BJ (cell line): ENCODE measurements around the gene ZFP62. TPM values are rescaled to one million over a fixed set of nuclear protein-coding genes. Genes with fewer than 3 reads are reported as not detected.

Source experiments
- CTCF ChIA-PET: fragments of 350-600 bp; formaldehyde crosslinking; extraction: SDS; loops from one replicate; lab custom pipeline; 2021; ENCODE audit warnings: antibody characterized with exemption, inconsistent platforms; lab: Yijun Ruan, JAX
- POLR2A ChIA-PET: fragments of 300-600 bp; sonication (Branson Sonifier 250); formaldehyde crosslinking; extraction: SDS; loops from one replicate; lab custom pipeline; 2021; ENCODE audit warnings: antibody characterized with exemption; lab: Charles Lee
- DNase-seq: peaks from one replicate; pipeline ENCODE4 v3.0.0-alpha.2; 2011; ENCODE audit warnings: low read depth
- H3K27me3 ChIP-seq: 2 replicates; pipeline ENCODE4 v1.6.0; 2011; ENCODE audit warnings: low read length; ENCODE audit not compliant: control insufficient read depth, insufficient read depth
- H3K36me3 ChIP-seq: 2 replicates; pipeline ENCODE4 v1.5.1; 2011; ENCODE audit warnings: low read length; ENCODE audit not compliant: control insufficient read depth, insufficient read depth
- H3K4me3 ChIP-seq: 2 replicates; pipeline ENCODE4 v1.5.1; 2011; ENCODE audit warnings: low read depth, mild to moderate bottlenecking, control low read depth, low read length
- polyA plus RNA-seq: library from polyadenylated mRNA; depleted of rRNA; stranded (reverse); fragments of >200 nt; gene quantifications from 2 replicates; pipeline ENCODE4 v1.2.3, GENCODE V29; 2011
- TF ChIP-seq, protein P1 (sequence below): IDR thresholded peaks from 2 replicates; pipeline ENCODE4 v1.5.1; 2011; ENCODE audit warnings: low read depth, mild to moderate bottlenecking, control low read depth, inconsistent platforms, low read length, moderate library complexity; ENCODE audit not compliant: insufficient read depth

The ZFP62 gene
- polyA plus RNA-seq, 1 experiment: 5.4 TPM

GRCh38 chr5:180813420-180813819 is 47.7 kb downstream of the ZFP62 start:
- no peaks in the 10 kb centered on the region for H3K27me3 ChIP-seq
- POLR2A ChIA-PET: no interaction called here
- no peaks in the 10 kb centered on the region for H3K36me3 ChIP-seq
- TF ChIP-seq, protein P1, sequence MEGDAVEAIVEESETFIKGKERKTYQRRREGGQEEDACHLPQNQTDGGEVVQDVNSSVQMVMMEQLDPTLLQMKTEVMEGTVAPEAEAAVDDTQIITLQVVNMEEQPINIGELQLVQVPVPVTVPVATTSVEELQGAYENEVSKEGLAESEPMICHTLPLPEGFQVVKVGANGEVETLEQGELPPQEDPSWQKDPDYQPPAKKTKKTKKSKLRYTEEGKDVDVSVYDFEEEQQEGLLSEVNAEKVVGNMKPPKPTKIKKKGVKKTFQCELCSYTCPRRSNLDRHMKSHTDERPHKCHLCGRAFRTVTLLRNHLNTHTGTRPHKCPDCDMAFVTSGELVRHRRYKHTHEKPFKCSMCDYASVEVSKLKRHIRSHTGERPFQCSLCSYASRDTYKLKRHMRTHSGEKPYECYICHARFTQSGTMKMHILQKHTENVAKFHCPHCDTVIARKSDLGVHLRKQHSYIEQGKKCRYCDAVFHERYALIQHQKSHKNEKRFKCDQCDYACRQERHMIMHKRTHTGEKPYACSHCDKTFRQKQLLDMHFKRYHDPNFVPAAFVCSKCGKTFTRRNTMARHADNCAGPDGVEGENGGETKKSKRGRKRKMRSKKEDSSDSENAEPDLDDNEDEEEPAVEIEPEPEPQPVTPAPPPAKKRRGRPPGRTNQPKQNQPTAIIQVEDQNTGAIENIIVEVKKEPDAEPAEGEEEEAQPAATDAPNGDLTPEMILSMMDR: no peak
- no peak overlapping the region for H3K4me3 ChIP-seq
- DNase-seq: no peak
- CTCF ChIA-PET: interaction anchor here (2.3 kb wide), 1 partner anchor 11 kb away, joined by 5 read pairs; no protein-coding TSS in a partner anchor

DNA sequence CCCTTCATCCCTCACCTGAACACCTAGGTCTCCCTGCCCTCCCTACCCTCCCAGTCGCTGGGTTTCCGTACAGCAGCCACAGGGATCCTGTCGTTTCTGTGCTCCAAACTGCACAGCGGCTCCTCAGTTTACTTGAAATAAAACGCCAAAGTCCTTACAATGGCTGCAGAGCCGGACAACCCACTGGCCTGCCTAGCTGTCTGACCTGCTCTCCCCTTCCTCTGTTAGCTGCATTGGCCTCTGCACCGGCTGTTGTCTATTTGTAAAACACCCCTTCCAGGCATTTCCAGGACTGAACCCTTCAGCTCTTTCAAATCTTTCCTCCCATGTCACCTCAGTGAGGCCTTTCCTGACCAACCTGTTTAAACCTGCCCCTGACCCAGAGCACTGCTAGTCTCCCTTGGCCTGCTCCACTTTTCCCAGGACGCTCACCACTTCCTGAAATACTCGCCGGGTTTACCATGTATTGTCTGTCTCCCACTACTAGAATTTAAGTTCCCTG is 49.4 kb downstream of the ZFP62 start:
- H3K4me3 ChIP-seq: no peak overlapping the region
- no peaks in the 10 kb centered on the region for H3K27me3 ChIP-seq
- no peaks in the 10 kb centered on the region for H3K36me3 ChIP-seq
- ChIA-PET POLR2A (no interaction called here), CTCF (no interaction called here)
- TF ChIP-seq, protein P1: no peak
- no peak for DNase-seq

- TF ChIP-seq, protein P1: no peak
- Histone ChIP-seq H3K36me3 (no peaks in the 10 kb centered on the region), H3K27me3 (no peaks in the 10 kb centered on the region), H3K4me3 (peak overlapping the region; percentile 69)
- ChIA-PET CTCF (interaction anchor here (3.2 kb wide), 1 partner anchor 26 kb away, joined by 15 read pairs; no protein-coding TSS in a partner anchor), POLR2A (interaction anchor here (0.6 to 0.7 kb wide), 4 partner anchors 13 to 358 kb away, joined by 6 to 12 read pairs (median 8); no protein-coding TSS in a partner anchor)
- no peak for DNase-seq
Observed at GRCh38 chr5:180810959-180811622, 50.0 kb downstream of the ZFP62 start.

- Histone ChIP-seq H3K4me3 (peak overlapping the region; percentile 69), H3K27me3 (no peaks in the 10 kb centered on the region), H3K36me3 (no peaks in the 10 kb centered on the region)
- DNase-seq: peak; percentile 65
- TF ChIP-seq, protein P1: no peak
- ChIA-PET CTCF (interaction anchor here (3.2 kb wide), 1 partner anchor 25 kb away, joined by 15 read pairs; no protein-coding TSS in a partner anchor), POLR2A (interaction anchor here (0.6 to 1.6 kb wide), 5 partner anchors 11 to 359 kb away, joined by 3 to 12 read pairs (median 8); no protein-coding TSS in a partner anchor)
Observed at GRCh38 chr5:180810210-180810958, 50.7 kb downstream of the ZFP62 start.
